HG03460 (cell line): ENCODE data around the gene SC5D.

Source experiments
- ATAC-seq: cut with Tn5 transposase; IDR thresholded peaks from one replicate; pipeline ENCODE4 v1.9.1; 2021; ENCODE audit not compliant: unreplicated experiment

Gene SC5D, protein sequence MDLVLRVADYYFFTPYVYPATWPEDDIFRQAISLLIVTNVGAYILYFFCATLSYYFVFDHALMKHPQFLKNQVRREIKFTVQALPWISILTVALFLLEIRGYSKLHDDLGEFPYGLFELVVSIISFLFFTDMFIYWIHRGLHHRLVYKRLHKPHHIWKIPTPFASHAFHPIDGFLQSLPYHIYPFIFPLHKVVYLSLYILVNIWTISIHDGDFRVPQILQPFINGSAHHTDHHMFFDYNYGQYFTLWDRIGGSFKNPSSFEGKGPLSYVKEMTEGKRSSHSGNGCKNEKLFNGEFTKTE

DNA sequence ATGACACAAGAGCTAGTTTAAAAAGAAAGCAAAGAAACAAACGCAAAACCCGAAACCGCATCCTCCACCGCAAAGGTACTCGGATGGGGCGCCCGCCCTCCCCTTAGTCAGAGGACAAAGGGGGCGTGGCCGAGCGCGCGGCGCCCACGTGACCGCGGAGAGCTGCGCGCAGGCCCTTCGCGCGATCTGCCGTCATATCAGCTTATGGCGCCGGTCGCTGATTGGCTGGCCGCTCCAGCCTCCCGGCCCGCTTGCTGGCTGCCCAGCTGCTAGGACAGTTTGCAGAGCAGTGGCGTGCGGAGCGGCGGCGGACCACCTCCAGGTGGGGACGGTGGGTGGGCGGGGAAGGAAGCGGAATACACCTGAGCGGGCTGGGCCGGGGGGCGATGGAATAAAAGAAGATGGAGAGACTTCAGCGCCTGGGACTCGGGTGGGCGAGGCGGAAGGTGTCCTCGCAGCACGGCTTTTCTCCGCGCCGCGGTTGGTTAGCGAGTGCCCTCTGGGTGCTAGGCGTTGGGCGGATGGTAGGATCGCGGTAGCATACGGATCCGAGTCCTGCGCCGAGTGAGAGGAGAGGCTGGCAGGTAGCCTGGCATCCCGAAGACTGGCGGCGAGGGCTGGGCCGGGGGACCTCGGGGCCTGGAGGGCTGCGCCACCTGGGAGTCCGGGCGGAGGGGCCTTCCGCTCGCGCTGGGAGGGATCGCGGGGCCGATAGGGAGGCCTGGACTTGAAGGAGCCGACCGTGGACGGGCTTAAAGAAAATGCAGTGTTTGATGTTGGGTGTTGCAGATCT is at the start of gene SC5D:
SC5D (plus strand) TSS at position 277 of the 793 bp plus-strand sequence. CDS start 10,605 bp downstream, outside the sequence.
- ATAC-seq: peak; percentile 98

DNA sequence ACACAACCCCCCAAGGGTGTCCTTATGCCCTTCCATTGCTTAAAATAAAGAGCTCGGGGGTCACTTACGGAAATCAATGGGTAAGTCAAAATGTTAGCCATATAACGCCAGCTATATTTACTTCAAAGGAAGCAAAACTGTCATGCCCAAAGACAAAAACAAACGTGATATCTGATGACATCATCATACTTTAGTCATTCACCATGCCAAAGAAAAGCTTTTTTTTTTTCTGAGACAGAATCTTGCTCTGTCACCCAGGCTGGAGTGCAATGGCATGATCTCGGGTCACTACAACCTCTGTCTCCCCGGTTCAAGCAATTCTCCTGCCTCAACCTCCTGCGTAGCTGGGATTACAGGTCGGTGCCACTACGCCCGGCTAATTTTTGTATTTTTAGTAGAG is 47.7 kb upstream of the SC5D start:
- no peak for ATAC-seq

DNA sequence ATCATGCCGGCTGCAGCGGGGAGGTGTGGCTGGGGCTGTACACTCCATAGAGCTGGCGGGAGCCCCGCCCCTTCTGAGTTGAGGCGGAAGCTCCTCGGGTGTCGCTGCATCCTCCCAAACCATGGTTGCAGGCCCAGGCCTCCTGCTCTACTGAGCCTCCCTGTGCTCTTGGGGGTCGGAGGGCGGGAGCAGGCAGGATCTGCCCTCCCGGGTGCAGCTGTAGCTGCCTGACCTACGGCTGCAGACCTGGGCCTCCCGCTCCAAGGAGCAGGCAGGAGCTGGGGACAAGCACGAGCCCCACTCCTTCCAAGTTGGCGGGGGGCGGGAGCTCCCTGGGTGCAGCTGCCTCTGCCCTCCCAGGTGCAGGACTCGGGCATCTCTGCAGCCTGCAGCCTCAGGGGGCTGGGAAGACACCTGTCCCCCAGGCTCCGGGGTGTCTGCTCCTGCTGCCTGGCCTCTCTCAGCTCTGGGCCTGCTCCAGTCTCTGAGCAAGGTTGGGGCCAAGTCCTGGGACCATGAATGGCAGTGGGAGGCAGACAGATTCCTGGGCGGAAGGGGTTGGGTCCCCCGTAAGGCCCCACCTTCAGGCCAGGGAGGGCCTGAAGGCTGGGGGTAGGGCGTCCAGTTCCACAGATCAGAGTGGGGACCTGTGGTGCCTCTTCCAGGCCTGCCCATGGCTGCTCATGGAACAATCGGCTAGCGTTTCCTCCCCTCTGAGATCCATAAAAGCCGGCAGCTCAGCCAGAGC is 46.4 kb upstream of the SC5D start:
- no peak for ATAC-seq

DNA sequence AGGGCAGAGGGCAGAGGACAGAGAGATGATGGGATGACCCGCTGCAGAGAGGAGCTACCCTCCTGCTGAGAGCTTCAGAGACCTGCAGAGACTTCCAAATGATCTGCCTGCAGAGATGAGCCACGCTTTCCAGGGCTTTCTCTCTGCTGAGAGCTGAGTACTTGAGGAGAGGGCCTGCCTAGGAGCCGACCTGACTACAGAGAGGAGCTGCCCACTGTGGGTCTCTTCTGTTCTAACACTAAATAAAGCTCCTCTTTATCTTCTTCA is 45.9 kb upstream of the SC5D start:
- ATAC-seq: no peak

DNA sequence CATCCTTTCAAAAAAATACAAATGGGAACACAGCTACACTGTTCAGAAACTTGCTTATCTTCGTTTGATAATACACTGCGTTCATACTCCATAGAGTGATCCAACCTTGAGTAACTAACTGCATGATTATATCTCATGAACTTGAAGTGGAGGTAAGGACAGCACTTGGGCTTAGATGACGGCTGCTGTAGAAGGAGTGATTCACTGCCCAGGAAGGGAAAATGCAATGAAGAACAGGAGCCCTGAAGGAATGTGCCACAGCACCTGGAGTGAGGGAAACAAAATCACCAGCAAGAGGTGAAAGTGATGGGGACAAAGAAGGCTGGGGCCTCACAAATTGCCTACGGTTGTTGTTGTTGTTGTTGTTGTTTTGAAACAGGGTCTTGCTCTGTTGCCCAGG is 44.1 kb upstream of the SC5D start:
- no peak for ATAC-seq

DNA sequence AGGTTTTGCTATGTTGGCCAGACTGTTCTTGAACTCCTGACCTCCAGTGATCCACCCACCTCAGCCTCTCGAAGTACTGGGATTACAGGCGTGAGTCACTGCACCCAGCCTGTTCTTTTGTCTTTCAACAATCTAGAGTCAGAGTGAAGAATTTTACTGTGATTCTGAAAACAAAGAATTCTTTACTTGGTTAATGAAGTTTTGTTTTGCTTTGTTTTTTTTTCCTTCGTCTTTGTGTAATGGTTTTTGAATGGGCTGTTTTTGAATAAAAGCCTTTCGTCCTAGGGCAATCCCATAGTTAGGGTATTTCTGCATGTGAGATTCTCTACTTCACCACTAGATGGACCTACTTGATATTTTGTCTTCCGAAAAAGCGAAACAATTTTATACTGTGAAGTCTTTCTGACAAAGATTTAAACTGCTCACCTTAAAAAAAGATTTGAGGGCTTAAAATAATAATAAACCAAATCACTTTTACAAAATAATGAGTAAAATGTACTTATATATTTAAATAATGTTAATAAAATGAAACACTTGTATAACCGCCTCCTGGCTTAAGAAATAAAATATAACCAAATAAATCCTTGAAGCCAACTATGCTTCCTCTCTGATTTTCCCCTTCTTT is 43.4 kb upstream of the SC5D start:
- ATAC-seq: peak; percentile 61

DNA sequence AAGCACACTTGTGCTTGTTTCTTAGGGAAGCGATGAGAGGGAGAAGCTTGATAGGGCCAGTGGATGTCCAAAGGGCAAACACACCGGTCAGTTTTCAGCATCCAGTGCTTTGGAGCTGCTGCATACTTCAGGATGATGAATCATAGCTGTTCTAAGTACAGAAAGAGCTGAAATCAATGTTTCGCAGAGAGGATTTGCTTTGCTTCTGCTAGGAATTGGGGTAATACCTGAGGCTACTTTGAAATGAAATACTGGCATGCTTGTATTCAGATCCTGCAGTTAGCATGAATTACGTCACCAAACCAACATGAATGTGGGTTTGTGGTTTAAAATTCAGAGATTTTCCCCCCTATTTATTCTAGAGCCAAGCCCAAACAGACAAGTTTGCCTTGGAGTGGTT is 41.7 kb upstream of the SC5D start:
- ATAC-seq: no peak

DNA sequence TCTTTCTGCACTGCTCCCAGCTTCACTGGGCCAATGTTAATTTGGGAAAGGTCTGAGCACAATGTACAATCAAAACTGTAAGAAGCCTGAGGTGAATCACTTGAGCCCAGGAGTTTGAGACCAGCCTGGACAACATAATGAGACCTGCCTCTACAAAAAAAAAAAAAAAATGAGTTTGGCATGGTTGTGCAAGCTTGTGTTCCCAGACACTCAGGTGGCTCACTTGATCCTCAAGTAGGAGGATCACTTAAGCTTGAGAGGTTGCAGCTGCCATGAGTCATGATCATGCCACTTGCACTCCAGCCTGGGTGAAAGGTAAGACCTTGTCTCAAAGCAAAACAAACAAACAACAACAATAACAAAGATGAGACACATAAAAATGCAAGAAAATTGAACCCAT is 38.6 kb upstream of the SC5D start:
- no peak for ATAC-seq

DNA sequence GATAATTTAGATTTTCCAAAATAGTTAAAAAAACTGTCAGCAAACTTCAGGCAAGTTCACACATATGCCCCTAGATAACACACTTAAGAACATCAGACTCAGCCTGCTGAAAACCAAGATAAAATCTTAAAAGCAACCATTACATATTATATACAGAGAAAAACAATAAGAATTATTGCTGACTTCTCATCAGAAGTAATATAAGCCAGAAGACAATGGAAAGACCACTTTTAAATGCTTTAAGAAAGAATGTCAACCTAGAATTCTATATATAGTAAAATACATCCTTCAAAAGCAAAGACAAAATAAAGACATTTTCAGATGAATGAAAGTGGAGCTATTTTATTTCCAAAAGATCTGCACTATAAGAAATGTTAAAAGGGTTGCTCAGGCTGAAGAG is 37.8 kb upstream of the SC5D start:
- no peak for ATAC-seq

DNA sequence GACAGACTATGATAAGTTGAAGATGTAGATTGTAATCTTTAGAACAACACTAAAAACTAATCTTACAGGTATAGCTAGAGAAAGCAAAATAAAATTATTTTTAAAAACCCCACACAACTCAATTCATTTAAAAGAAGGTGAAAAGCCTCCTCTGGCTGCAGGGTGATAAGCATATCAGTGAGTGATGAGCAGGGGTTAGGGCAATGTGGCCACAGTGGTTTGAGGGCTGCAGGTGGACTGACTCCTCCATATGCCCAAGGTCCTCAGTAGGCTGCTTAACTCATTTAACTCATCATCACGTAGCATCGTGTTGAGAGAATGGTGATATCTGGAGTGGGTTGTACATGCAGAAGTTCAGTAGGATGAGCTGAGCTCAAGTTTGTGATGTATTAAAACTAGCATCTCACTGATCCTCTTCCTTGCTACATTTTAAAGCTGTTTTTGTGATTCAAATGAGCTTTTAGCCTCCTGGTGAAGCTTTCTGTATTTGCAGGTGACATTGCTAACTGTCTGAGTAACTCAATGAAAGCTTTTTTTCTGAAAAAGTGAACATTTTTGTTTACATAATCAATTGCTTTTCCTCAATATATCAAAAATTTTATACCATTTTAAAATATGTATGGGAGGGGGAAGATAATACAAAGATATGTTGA is 37.0 kb upstream of the SC5D start:
- no peak for ATAC-seq

DNA sequence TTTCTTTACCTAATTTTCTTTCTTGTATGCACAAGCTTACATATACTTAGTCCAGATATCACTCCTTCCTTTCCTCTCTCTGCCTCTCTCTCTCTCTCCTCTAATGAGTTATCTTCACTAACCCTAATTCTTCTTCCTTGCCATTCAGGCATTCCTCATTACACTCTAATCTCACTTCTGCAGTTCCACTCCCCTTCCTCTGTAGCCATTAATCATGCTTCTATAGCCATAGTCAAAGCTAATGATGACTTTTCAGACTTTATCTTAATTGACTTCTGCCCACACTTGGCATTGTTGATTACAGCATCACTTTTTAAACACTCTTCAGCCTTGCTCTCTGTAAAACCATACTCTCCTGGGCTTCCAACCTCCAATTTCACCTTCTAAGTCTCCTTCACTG is 35.3 kb upstream of the SC5D start:
- ATAC-seq: no peak

DNA sequence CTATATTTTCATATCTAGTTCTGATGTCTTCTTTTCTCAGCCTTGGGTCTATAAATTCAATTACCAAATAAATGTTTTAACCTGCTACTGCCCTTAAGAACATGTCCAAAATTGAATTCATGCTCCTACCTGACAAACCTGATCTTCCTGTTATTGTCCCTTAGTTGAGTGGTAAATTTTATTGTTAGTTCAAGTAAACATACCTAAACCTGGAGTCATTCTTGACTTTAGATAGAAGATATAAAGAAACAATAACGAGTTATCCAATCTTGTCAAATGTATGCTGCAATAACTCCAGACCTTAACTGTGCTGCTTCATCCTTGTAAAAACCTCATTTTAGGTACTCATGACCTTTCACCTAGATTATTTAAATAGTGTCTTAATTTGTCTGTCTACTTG is 34.6 kb upstream of the SC5D start:
- no peak for ATAC-seq

DNA sequence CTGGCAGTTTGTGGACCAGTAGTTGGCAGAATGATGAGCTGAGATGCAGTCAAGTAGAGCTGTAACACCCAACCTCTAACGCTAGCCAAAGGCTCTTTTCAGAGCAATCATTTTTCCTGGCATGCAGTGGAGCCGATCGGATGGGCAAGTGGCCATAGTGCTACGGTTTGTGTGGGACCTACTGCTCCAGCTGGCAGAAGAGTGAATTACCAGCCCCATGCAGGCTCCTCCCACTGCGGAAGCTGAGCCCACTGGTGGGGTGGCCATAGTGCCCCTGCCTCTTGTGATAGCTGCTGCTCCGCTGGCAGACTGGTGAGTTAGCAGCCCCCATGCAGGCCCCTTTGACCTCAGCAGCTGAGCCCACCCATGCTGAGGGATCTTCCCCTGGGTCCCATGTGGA is 27.0 kb upstream of the SC5D start:
- ATAC-seq: no peak

DNA sequence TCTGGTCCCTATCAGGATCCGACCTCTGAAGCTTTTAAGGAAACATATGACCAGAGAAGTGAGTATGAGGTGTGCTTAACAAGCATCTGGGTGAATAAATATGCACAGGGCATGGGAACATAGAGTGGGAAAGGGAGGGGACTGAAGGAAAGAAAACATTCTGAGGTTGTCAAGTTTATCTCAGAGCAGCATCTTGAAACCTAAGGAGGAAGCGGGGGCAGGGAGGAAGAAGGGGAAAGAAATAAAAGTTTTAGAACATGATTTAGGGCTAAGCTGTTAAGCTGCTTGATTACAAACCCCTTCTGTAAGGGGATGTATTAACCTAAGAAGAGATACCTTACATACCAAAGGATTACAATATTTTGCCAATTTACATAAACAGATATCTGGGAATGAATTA is 24.0 kb upstream of the SC5D start:
- ATAC-seq: no peak

DNA sequence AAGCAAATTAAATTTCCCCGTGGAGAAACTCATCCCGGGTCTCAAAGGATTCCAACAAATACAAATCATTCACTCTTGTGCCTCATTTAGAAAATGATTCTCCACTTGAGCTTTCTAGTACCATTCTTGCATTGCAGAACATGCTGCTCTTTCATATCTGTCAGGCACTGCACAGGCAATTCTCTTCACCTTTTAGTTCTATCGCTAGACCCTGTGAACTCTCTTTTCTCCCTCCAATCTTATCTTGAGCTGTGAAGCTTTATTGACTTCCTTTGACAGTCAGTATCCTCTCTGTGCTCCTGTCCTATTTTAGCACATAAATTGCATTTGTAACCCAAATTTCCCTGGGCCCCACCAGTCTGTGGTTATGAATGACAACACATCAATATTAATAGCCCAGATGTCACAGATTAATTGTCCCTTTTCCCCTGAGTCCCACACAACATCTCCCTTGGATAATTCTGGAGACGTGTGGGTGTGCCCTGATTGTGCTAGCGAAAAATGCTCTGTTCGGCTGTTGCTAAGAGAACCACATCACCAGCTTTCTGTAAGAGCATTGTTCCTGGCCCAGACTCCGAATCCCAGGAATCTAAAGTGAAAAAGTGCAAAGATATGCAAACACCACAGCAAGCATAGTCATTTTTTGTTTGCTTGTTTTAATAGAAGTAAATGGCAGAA is 22.4 kb upstream of the SC5D start:
- no peak for ATAC-seq

DNA sequence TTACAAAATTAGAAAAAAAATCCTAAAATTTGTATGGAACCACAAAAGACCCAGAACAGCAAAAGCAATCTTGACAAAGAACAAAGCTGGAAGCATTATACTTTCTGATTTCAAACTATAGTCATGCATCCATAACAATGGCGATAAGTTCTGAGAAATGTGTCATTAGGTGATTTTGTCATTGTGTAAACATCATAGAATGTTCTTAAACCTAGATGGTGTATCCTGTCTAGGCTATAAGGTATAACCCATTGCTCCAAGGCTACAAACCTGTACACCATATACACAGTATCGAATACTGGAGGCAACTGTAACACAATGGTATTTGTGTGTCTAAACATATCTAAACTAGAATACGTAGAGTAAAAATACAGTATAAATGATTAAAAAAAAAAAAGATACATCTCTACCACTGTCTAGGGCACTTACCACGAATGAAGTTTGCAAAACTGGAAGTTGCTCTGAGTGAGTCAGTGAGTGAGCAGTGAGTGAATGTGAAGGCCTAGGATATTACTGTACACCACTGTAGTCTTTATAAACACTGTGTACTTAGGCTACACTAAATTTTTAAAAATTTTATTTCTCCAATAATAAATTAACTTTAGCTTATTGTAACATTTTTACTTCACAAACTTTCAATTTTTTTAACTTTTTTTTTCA is 18.1 kb upstream of the SC5D start:
- ATAC-seq: no peak

DNA sequence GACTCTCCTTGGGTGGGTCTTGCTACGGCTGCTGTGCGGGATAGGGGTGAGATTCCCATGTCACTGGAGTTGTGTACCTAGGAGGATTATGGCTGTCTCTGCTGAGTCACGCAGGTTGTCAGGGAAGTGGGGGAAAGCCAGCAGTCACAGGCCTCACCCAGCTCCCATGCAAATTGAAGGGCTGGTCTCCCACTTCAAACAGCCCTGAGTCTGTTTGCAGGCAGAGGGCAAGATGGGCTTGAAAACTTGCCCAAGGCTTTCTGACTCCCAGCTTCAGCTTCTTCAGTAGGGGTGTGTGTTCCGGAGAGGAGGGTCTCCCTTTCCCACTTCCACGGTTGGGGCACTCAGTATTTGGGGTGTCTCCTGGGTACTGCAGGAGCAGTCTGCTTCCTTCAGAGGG is 10.9 kb upstream of the SC5D start:
- no peak for ATAC-seq

DNA sequence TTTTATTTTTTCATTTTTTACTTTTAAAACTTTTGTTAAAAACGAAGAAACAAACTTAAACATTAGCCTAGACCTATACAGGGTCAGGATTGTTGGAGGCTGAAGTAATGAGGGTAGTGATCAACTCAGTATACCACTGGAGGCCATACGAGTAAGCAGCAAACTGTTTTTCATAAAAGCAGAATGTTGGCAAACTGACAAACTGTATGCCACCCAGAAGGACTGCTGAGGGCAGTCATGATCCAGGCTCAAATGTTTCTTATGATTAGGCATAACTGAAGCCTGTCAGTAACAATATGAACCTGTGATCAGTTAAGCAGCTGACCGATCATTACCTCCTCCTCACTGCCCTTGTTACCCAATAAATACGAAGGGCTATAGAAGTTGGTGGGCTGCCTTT is 10.2 kb upstream of the SC5D start:
- ATAC-seq: no peak

DNA sequence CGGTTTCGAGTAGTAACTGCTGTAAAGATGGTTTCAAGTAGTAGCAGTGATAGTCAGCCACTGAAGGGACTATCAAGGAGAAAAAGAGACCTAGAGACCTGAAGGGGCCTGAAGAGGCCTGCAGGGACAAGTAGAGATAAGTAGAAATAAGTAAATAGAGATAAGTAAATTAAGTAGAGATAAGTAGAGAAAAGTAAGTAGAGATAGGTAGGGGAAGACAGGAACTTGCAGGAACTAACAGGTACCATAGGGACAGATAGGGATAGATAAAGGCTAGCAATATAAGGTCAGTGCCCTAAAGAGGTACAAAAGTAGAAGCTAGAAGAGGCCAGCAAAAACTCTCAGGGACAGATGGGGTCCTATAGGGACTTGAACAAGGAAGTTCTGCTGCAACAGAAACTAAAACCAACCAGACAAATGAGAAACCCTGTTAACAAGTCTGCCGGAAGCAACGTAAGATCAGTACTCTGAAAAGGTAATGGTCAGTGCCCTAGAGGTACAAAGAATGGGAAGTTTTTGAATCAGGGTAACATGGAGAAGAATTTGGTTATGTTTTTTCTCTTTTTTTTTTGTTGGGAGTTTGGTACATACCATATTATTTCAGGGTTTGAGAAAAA is 9.6 kb upstream of the SC5D start:
- ATAC-seq: peak; percentile 91

DNA sequence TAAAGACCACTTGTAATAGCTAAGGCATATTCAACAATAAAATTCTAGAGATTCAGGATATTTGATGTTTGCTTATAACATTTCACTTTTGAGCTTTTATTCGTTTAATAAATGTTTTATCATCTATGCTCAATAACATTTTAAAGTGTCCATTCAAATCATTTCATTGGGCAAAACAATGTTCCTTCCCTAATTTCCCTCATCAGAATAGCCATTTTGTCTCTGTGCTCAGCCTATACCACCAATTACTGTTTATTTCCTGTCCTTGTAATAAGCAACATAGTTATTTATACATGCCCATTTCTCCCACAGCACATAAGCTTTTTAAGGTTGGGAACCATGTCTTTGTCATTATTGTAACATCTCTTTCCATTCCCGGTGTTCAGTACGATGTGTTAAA is 1.3 kb upstream of the SC5D start:
- no peak for ATAC-seq
